GM18868 (cell line): Measurements from ENCODE around the gene PBXIP1.
A peak's percentile ranks its signal among the peaks of the same experiment; 100 is the strongest.

Experiments used
- ATAC-seq: cut with Tn5 transposase; IDR thresholded peaks from one replicate; pipeline ENCODE4 v1.9.1; 2021; ENCODE audit warnings: mild to moderate bottlenecking, moderate library complexity; ENCODE audit not compliant: unreplicated experiment

The PBXIP1 gene

GRCh38 chr1:154958681-154959425 lies 3.0 kb upstream of the PBXIP1 start:
- no peak for ATAC-seq

GRCh38 chr1:154958036-154958435 lies 2.1 kb upstream of the PBXIP1 start:
- ATAC-seq, result no peak

GRCh38 chr1:154957091-154957657 lies 1.3 kb upstream of the PBXIP1 start:
- no peak for ATAC-seq

GRCh38 chr1:154956544-154956941 lies 644 bp upstream of the PBXIP1 start:
- no peak for ATAC-seq

- ATAC-seq, result peak; percentile 46
Measured at GRCh38 chr1:154955039-154955717, 721 bp downstream of the PBXIP1 start.

GRCh38 chr1:154954541-154954940 lies 1.4 kb downstream of the PBXIP1 start:
- ATAC-seq, result no peak

GRCh38 chr1:154953611-154954038 lies 2.3 kb downstream of the PBXIP1 start:
- ATAC-seq, result no peak

- no peak for ATAC-seq
Measured at GRCh38 chr1:154952664-154953063, 3.2 kb downstream of the PBXIP1 start.

- ATAC-seq, result no peak
Measured at GRCh38 chr1:154951901-154952657, 3.8 kb downstream of the PBXIP1 start.

- ATAC-seq, result no peak
Measured at GRCh38 chr1:154948079-154948478, 7.8 kb downstream of the PBXIP1 start.

GRCh38 chr1:154945962-154946850 lies 9.7 kb downstream of the PBXIP1 start:
- no peak for ATAC-seq

GRCh38 chr1:154945160-154945961 lies 10.5 kb downstream of the PBXIP1 start:
- ATAC-seq, result no peak

GRCh38 chr1:154944401-154945159 lies 11.3 kb downstream of the PBXIP1 start:
- no peak for ATAC-seq

- no peak for ATAC-seq
Measured at GRCh38 chr1:154943649-154944400, 12.1 kb downstream of the PBXIP1 start.

GRCh38 chr1:154941333-154942013 lies 14.4 kb downstream of the PBXIP1 start:
- no peak for ATAC-seq

- no peak for ATAC-seq
Measured at GRCh38 chr1:154940651-154941194, 15.2 kb downstream of the PBXIP1 start.

GRCh38 chr1:154940213-154940560 lies 15.7 kb downstream of the PBXIP1 start:
- no peak for ATAC-seq
